GM12878 (cell line): ENCODE data around the gene SCMH1. TPM values are rescaled to one million over a fixed set of nuclear protein-coding genes. Genes with fewer than 3 reads are reported as not detected.

ENCODE experiments used
- BCLAF1 ChIP-seq: fragments of 450-650 bp; IDR thresholded peaks from 2 replicates; pipeline ENCODE4 v1.6.1; 2017; ENCODE audit warnings: antibody characterized with exemption, mild to moderate bottlenecking, moderate library complexity
- CREM ChIP-seq: IDR thresholded peaks from 2 replicates; pipeline ENCODE4 v1.6.1; 2014; ENCODE audit warnings: antibody characterized with exemption, low read depth
- CTCF ChIP-seq, 3 experiments: IDR thresholded peaks in 2 of 3; conservative IDR thresholded peaks in 1 of 3; 2 replicates each; pipeline ENCODE4 v1.5.1; 2011; ENCODE audit warnings: low read depth in 3 of 3, low read length in 3 of 3, mild to moderate bottlenecking in 3 of 3, control low read depth in 2 of 3, moderate library complexity in 2 of 3, inconsistent platforms in 1 of 3, mixed read lengths in 1 of 3; ENCODE audit not compliant: control insufficient read depth in 2 of 3, insufficient read depth in 1 of 3; ENCODE audit errors: extremely low read depth in 1 of 3
- MLLT1 ChIP-seq: fragments of 450-650 bp; IDR thresholded peaks from 2 replicates; pipeline ENCODE4 v1.6.1; 2016; ENCODE audit warnings: mild to moderate bottlenecking
- NKRF ChIP-seq: fragments of 450-650 bp; conservative IDR thresholded peaks from 2 replicates; pipeline ENCODE4 v1.6.1; 2017; ENCODE audit warnings: mild to moderate bottlenecking, moderate library complexity
- RB1 ChIP-seq: fragments of 450-650 bp; formaldehyde crosslinking; IDR thresholded peaks from 2 replicates; pipeline ENCODE4 v1.6.1; 2017; ENCODE audit warnings: mild to moderate bottlenecking, borderline replicate concordance
- SKIL ChIP-seq: fragments of 450-650 bp; IDR thresholded peaks from 2 replicates; pipeline ENCODE4 v1.6.1; 2017; ENCODE audit warnings: mild to moderate bottlenecking, low read depth, inconsistent platforms; ENCODE audit not compliant: poor library complexity, severe bottlenecking
- TCF12 ChIP-seq: IDR thresholded peaks from 2 replicates; pipeline ENCODE4 v1.6.1; 2011; ENCODE audit warnings: low read depth, mild to moderate bottlenecking, low read length
- polyA plus RNA-seq, 11 experiments: library from polyadenylated mRNA; depleted of rRNA in 4 of 11; unstranded in 6 of 11; stranded (reverse) in 5 of 11; fragments of >200 nt; fragmentation: Nextera tagmentation in 4 of 11; fragmentation: Illumina TruSeq in 1 of 11; extraction: Ambion mirVana in 4 of 11; extraction: Trizol in 1 of 11; gene quantifications; 1 replicate in 1 of 11; 2 replicates in 10 of 11; pipeline versions ENCODE4 v1.2.1 to v1.2.3, GENCODE V29; 2011 to 2016; ENCODE audit warnings: inconsistent platforms in 2 of 11, missing spikeins in 2 of 11, low read depth in 1 of 11
- total RNA-seq, 4 experiments: library from RNA; depleted of rRNA in 3 of 4; stranded (reverse); fragments of >200 nt in 3 of 4; fragmentation: Illumina TruSeq in 1 of 4; extraction: Trizol in 1 of 4; gene quantifications; 2 replicates each; pipeline versions ENCODE4 v1.2.1 to v1.2.3, GENCODE V29; 2013 to 2021

Gene SCMH1
- total and polyA plus RNA-seq, 10 of the 15 experiments (the other 5 are each of a cell fraction or from before 2014, with no cell fraction given) = 7.5 to 44.1 (median 27.8) TPM

- TF ChIP-seq SKIL (no peak), MLLT1 (no peak), RB1 (peak; percentile 64; the same call in 1 of the 2 replicates), NKRF (peak; percentile 65; the same call in 1 of the 2 replicates), CTCF (IDR thresholded peaks at IDR 0.05 in 2 of 3, conservative IDR thresholded peaks at IDR 0.05 in 1 of 3; ENCODE audit: control insufficient read depth in 2 of 3, extremely low read depth in 1 of 3, insufficient read depth in 1 of 3, low read depth in 3 of 3, low read length in 3 of 3) (no peak), BCLAF1 (no peak), CREM (0 out of 2 replicates have a peak, but pooled peaks have one; percentile 10), TCF12 (no peak)
- TF ChIP-seq, all 136 proteins: peak for 22
Observed at GRCh38 chr1:41242342-41243078, 404 bp upstream of the SCMH1 start (continued).
